PC-3 (cell line): ENCODE measurements around the gene CDH13.

ENCODE experiments used
- EZH2 ChIP-seq: fragments of 300-600 bp; sonication (generic); IDR thresholded peaks from one replicate; pipeline ENCODE4 v1.6.1; 2017; ENCODE audit warnings: antibody characterized with exemption, mild to moderate bottlenecking, low read length; ENCODE audit not compliant: unreplicated experiment
- TF ChIP-seq, protein P1 (sequence below): fragments of 300-600 bp; sonication (generic); conservative IDR thresholded peaks from 2 replicates; pipeline ENCODE4 v1.5.1; 2017; ENCODE audit warnings: antibody characterized with exemption, low read depth, mild to moderate bottlenecking, low read length

DNA sequence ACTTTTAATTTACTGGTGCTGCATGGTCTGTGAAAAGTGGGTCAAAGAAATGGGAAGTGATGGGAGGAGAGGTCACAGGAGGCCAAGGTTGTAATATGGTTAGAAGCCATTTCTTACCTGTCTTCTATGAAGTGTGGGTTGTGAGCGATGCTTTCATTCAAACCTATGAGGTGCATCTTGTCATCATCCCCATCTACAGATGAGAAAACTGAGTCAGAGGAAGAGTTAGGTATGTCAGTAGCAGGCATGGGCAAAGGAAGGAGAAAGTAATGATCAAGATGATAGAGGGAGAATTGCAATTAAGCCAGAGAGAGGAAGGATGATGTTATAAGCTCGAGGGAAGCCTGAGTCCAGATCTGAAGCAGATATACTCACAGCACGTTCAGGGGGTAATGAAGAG lies 19.7 kb downstream of the CDH13 start:
- TF ChIP-seq, protein P1, sequence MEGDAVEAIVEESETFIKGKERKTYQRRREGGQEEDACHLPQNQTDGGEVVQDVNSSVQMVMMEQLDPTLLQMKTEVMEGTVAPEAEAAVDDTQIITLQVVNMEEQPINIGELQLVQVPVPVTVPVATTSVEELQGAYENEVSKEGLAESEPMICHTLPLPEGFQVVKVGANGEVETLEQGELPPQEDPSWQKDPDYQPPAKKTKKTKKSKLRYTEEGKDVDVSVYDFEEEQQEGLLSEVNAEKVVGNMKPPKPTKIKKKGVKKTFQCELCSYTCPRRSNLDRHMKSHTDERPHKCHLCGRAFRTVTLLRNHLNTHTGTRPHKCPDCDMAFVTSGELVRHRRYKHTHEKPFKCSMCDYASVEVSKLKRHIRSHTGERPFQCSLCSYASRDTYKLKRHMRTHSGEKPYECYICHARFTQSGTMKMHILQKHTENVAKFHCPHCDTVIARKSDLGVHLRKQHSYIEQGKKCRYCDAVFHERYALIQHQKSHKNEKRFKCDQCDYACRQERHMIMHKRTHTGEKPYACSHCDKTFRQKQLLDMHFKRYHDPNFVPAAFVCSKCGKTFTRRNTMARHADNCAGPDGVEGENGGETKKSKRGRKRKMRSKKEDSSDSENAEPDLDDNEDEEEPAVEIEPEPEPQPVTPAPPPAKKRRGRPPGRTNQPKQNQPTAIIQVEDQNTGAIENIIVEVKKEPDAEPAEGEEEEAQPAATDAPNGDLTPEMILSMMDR: no peak
- no peak for TF ChIP-seq EZH2
